ENCODE measurements around the gene LIMS1.
A peak's percentile ranks its signal among the peaks of the same experiment; 100 is the strongest.
"Not testable (repeated sequence)": the region's sequence is repeated elsewhere in the genome, so short reads cannot be mapped to it uniquely, and the experiment has no call there.

Gene LIMS1

GRCh38 chr2:108553209-108553919 lies 19.1 kb downstream of the LIMS1 start:
- no peak for DNase-seq

GRCh38 chr2:108554528-108554927 lies 20.3 kb downstream of the LIMS1 start:
- DNase-seq, result no peak

GRCh38 chr2:108555572-108555971 lies 21.3 kb downstream of the LIMS1 start:
- DNase-seq, result no peak

GRCh38 chr2:108556581-108556980 lies 22.3 kb downstream of the LIMS1 start:
- not testable (repeated sequence) for DNase-seq

GRCh38 chr2:108560241-108560811 lies 26.1 kb downstream of the LIMS1 start:
- no peak for DNase-seq

GRCh38 chr2:108560895-108561530 lies 26.7 kb downstream of the LIMS1 start:
- no peak for DNase-seq

GRCh38 chr2:108562274-108562673 lies 28.0 kb downstream of the LIMS1 start:
- DNase-seq, result no peak

- DNase-seq, result no peak
Measured at GRCh38 chr2:108564510-108564909, 30.2 kb downstream of the LIMS1 start.

GRCh38 chr2:108565778-108566375 lies 31.6 kb downstream of the LIMS1 start:
- DNase-seq, result no peak

GRCh38 chr2:108570416-108570815 lies 36.1 kb downstream of the LIMS1 start:
- no peak for DNase-seq

- no peak for DNase-seq
Measured at GRCh38 chr2:108571286-108571685, 37.0 kb downstream of the LIMS1 start.

GRCh38 chr2:108573061-108573460 lies 38.8 kb downstream of the LIMS1 start:
- no peak for DNase-seq

GRCh38 chr2:108574332-108574731 lies 40.1 kb downstream of the LIMS1 start:
- DNase-seq, result no peak

- no peak for DNase-seq
Measured at GRCh38 chr2:108575132-108575966, 41.1 kb downstream of the LIMS1 start.

GRCh38 chr2:108577099-108577498 lies 42.8 kb downstream of the LIMS1 start:
- DNase-seq, result no peak

- DNase-seq, result no peak
Measured at GRCh38 chr2:108579623-108580022, 45.4 kb downstream of the LIMS1 start.

GRCh38 chr2:108580050-108580449 lies 45.8 kb downstream of the LIMS1 start:
- DNase-seq, result no peak

GRCh38 chr2:108583903-108584520 lies 49.7 kb downstream of the LIMS1 start:
- peak; percentile 55 for DNase-seq

- DNase-seq, result no peak
Measured at GRCh38 chr2:108585436-108585835, 51.2 kb downstream of the LIMS1 start.

- no peak for DNase-seq
Measured at GRCh38 chr2:108586116-108586515, 51.8 kb downstream of the LIMS1 start.

GRCh38 chr2:108586631-108587030 lies 52.4 kb downstream of the LIMS1 start:
- DNase-seq, result no peak

GRCh38 chr2:108587621-108588020 lies 53.4 kb downstream of the LIMS1 start:
- no peak for DNase-seq
